GM19238 (cell line): ENCODE data around the gene GBF1.

ENCODE experiments used
- DNase-seq: peaks from one replicate; pipeline ENCODE4 v3.0.0; 2011; ENCODE audit warnings: low spot score; ENCODE audit not compliant: insufficient read length

GBF1 gene

GRCh38 chr10:102407425-102408130, 162.2 kb downstream of the GBF1 start:
- DNase-seq: no peak

- no peak for DNase-seq
Measured at GRCh38 chr10:102408131-102408727, 162.9 kb downstream of the GBF1 start.

DNA sequence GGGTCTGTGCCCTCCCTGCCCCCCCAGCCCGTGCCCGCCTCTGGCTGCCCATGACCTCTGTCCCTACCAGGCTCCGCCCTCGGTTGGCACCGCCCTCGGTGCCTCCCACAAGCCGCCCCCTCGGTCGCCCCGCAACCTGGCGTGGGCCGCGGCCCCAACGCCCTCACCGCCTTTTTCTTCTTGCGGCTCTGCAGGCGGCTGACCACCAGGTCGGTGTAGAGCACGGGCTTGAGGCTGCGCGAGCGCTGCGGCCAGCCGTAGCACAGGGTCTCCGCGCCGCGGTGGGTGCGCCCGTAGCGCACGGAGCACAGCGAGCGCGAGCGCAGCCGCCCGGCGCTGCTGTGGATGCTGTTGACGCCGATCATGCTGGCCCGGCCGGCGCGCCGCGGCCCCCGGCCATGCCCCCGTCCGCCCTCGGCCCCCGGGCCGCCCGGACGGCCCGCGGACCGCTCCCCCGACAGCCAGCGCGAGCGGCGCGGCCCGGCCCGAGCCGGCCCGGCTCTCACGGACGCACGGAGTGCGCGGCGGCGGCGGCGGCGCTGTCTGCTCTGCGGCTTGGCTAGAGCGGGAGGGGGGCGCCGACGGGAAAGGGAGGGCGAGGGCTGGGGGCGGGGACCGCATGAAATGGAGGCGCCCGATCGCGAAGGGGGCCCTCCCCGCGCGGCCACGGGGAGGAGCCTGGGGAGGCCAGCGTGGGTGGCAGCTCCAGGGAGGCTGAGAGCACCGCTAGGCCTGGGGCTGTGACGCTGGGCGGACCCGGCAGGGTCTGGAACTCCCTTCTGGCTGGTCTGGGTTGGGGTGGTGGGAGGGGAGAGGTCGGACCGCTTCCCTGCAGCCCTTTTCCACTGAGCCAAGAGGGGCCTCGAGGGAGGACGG, 163.6 kb downstream of the GBF1 start:
- no peak for DNase-seq

DNA sequence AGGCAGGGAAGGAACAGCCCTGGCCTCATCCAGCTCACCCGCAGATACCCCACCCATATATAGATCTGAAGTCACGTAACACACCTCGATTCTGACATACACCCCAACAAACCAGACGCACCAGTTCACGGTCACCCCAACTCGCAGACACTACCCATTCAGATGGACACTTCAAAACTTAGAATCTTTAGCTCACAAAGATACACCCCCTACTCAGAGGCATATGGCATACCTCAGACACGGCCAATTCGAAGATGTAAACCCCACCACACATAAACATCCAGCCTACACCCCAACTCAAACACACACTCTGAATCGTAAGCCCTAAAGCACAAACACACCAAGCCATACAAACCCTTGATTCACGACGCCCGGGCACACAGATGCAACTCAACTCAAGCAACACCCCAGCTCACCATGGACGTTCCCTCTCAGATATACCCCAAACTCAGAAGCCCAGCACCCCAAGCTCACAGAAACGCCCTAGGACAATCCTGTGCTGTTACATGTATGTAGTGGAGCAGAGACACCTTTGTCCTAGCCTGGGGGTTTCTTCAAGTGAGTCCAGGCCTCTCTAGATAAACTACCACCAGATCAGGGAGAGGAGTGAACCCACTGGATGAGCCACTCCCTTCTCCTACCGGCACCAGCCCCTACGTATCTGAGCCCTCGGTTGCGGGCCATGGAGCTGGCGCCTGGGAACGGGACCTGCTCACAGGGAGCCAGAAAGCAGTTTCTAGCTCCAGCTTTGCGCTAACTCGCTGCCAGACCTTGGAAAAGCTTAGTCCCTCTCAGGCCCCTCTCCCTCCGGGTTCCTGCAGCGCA, 164.5 kb downstream of the GBF1 start:
- DNase-seq: no peak

DNA sequence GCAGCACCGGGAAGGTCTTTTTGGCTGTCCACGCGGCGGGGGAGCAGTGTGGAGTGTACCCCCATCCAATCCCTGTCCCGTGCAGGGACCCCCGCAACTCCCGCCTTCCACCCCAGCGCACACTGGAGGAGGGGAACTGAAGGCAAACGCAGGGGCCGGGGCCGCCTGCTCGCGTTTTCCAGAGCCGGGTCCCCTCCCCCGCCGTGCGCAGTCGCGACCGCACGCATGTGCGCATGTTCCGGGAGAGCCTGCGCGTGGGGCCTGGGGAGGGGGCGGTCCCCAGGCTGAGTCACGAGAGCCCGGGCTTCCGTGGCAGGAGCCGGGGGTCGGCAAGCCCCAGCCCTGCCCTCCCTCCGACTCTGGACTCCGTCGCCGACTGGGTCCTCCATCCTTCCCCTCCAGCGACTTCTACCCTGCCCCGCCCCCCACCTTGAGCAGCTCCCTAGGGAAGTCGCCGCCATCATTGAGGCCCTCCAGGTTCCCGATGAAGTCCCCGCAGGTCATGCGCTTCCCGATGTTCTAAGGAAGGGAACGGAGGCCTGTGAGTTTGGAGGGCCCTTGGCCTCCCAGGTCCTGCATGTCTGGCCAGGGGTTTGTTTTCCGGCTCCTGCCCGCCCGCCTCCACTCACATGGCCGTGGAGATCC, 165.2 kb downstream of the GBF1 start:
- DNase-seq: no peak

GRCh38 chr10:102411341-102412255, 166.3 kb downstream of the GBF1 start:
- DNase-seq: no peak

GRCh38 chr10:102412293-102412692, 167.0 kb downstream of the GBF1 start:
- DNase-seq: no peak

- peak; percentile 82 for DNase-seq
Measured at GRCh38 chr10:102413053-102413705, 167.8 kb downstream of the GBF1 start.

GRCh38 chr10:102413806-102414561, 168.7 kb downstream of the GBF1 start:
- DNase-seq: no peak

- DNase-seq: no peak
Measured at GRCh38 chr10:102414749-102415148, 169.4 kb downstream of the GBF1 start.

DNA sequence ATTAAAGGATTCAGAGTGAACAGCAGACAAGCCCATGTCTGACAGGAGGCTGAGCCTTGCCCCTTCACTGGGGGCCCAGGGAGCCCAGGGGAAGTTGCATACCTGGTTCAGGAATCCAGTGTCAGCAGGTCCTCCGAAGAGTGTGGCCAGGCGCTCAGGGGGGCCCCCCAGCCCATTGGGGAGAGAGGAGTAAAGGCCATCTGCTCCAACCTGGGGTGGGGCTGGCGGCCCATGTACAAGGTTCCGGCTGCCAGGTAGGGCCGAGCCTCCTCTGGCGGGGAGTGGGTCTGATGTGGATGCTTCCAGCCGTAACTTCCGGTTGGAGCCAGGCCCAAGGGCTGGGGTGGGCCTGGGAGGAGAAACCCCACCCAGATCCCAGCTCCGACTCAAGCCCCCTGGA, 171.0 kb downstream of the GBF1 start:
- DNase-seq: no peak

GRCh38 chr10:102416695-102417094, 171.4 kb downstream of the GBF1 start:
- DNase-seq: no peak

GRCh38 chr10:102418622-102419268, 173.4 kb downstream of the GBF1 start, which contains the start of gene PSD:
TSS of gene PSD (minus strand) at chr10:102418785. CDS start at chr10:102417038, 1,747 bp downstream.
- DNase-seq: no peak

DNA sequence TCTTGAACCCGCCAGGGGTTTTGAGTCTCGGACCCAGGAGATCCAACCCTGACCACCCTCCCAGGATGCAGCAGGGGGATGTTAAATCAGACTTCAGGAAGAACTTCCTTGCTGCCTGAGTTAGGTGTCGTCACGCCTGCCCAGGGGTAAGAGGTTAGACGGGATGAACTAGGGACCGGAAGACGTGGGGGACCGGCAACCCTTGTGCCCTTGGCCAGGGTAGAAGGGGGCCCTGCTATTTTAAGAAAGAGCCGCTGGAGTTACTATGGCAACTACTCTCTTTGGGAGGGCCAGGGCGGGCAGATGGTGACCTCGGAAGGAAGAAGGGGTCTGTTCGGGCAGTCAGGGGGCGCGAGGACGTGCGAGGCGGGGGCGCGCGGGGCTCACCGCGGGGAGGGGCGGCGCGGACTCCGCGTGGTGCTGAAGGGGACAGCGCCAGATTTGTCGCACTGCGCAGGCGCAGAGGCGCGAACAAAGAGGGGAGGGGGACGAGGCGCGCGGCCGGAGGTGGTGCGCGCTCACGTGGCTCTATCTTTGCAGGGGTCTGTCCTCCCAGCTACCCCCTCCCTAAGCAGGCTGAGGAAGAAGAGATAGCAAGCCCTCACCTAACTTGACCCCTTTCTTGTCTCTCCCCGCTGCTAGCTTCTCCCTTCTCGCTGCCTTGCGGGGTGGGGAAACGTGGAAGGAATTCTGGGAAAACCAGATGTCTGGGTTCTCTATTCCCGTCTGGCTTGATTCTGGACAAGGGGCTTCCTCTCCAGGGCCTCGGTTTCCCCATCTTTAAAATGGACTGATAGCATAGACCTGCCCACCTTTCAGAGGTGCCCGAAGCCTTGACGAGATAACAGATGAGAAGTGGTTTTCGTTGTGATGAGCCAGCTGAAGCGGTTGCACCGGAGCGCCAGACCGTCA, 174.2 kb downstream of the GBF1 start:
- no peak for DNase-seq

- DNase-seq: no peak
Measured at GRCh38 chr10:102420181-102420713, 174.9 kb downstream of the GBF1 start.

DNA sequence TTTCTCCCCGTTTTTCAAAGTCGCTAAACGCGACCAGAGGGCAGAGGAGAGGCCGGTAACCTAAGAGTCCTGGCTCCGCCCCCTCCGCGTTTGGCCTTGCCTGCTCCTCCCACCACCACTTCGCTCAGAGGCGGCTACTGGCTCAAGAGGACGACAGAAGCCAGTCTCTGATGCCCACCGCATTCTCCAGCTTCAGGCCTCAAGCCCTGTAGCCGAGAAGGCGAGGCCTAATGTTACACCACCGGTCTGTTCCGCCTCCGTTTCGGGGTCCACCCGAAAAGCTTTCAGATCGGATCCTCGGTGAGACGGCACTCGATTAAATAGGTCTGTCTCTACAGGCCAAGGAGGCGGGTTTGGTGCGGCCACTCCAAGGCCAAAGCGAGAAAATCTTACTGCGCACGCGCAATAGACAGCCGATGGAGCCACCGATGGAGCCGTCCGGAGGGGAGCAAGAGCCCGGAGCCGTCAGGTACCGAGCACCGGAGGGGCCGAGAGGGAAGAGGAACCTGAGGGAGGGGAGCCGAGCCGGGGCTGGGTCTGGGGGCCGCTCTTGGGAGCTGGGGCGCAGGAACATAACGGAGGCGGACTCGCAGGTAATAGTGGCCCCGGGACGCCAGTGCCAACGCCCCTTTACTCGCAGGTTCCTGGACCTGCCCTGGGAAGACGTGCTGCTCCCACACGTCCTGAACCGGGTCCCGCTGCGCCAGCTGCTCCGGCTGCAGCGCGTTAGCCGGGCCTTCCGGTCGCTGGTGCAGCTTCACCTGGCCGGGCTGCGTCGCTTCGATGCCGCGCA, 175.6 kb downstream of the GBF1 start, which contains the start of gene FBXL15:
Gene FBXL15, plus strand, starts transcription at position 123 of the 793 bp plus-strand sequence. Its CDS starts 294 bp downstream, at position 417.
- DNase-seq: peak; percentile 97
